A549 (cell line): ENCODE measurements around the gene RBCK1. TPM values are rescaled to one million over a fixed set of nuclear protein-coding genes. Genes with fewer than 3 reads are reported as not detected.

Experiments
- ATAC-seq, 2 experiments: fragments of 200-7000 bp in 1 of 2; fragments of >200 bp in 1 of 2; cut with Nextera tagmentation in 1 of 2; cut with Tn5 transposase in 1 of 2; 3 replicates each; pipeline versions ENCODE4 v1.8.0 to v1.9.1; 2018 to 2020; ENCODE audit warnings: mild to moderate bottlenecking in 1 of 2, moderate library complexity in 1 of 2
- CTCF ChIA-PET: fragments of 300-600 bp; sonication (Branson Sonifier 250); formaldehyde crosslinking; extraction: SDS; loops from one replicate; lab custom pipeline; 2021; ENCODE audit warnings: antibody characterized with exemption, inconsistent platforms; lab: Yijun Ruan, JAX
- POLR2A ChIA-PET: fragments of 350-600 bp; formaldehyde crosslinking; extraction: SDS; loops from one replicate; lab custom pipeline; 2021; ENCODE audit warnings: antibody characterized with exemption, inconsistent platforms; lab: Yijun Ruan, JAX
- DNase-seq, 2 experiments: peaks; one replicate each; pipeline versions ENCODE4 v3.0.0 to v3.0.0-alpha.2; 2011 to 2016; ENCODE audit warnings: low read depth in 1 of 2, low spot score in 1 of 2
- FAIRE-seq: peaks from 2 replicates; lab custom pipeline; 2011; peaks lifted over from hg19 to GRCh38; lab: Jason Lieb, UNC
- H3K27ac ChIP-seq, 2 experiments: fragments of >200 bp; sonication (Bioruptor Twin); formaldehyde crosslinking; 3 replicates each; pipeline ENCODE4 v1.5.1; 2016 to 2017
- H3K4me1 ChIP-seq: fragments of >200 bp; sonication (Bioruptor Twin); formaldehyde crosslinking; 3 replicates; pipeline ENCODE4 v1.6.1; 2016
- H3K4me2 ChIP-seq: fragments of >200 bp; sonication (Bioruptor Twin); formaldehyde crosslinking; 3 replicates; pipeline ENCODE4 v1.6.1; 2016
- H3K4me3 ChIP-seq: fragments of >200 bp; sonication (Bioruptor Twin); formaldehyde crosslinking; 3 replicates; pipeline ENCODE4 v1.5.1; 2016
- H3K9me3 ChIP-seq: fragments of >200 bp; sonication (Bioruptor Twin); formaldehyde crosslinking; 3 replicates; pipeline ENCODE4 v1.6.1; 2016
- BHLHE40 ChIP-seq: IDR thresholded peaks from 2 replicates; pipeline ENCODE4 v1.6.1; 2012; ENCODE audit warnings: low read depth, low read length, inconsistent platforms
- CBX2 ChIP-seq: fragments of 200-600 bp; sonication (generic); IDR thresholded peaks from 2 replicates; pipeline ENCODE4 v1.6.1; 2016; ENCODE audit warnings: low read depth, mild to moderate bottlenecking, borderline replicate concordance
- CBX8 ChIP-seq: fragments of 200-600 bp; sonication (generic); IDR thresholded peaks from 2 replicates; pipeline ENCODE4 v1.6.1; 2016
- CHD2 ChIP-seq: fragments of 150-350 bp; IDR thresholded peaks from 2 replicates; pipeline ENCODE4 v1.6.1; 2014; ENCODE audit warnings: low read length; ENCODE audit not compliant: partially characterized antibody
- CHD4 ChIP-seq: fragments of 200-600 bp; sonication (generic); IDR thresholded peaks from 2 replicates; pipeline ENCODE4 v1.6.1; 2016; ENCODE audit warnings: antibody characterized with exemption, mild to moderate bottlenecking, borderline replicate concordance
- EHMT2 ChIP-seq: fragments of 200-600 bp; sonication (generic); IDR thresholded peaks from 2 replicates; pipeline ENCODE4 v1.6.1; 2016; ENCODE audit warnings: antibody characterized with exemption, low read depth, mild to moderate bottlenecking, moderate library complexity
- ESRRA ChIP-seq: fragments of 150-350 bp; IDR thresholded peaks from 2 replicates; pipeline ENCODE4 v1.6.1; 2014; ENCODE audit warnings: mild to moderate bottlenecking, low read length, borderline replicate concordance
- FOSB ChIP-seq: fragments of 250-450 bp; sonication (Bioruptor Pico); IDR thresholded peaks from 2 replicates; pipeline ENCODE4 v1.5.0; 2020; ENCODE audit warnings: mild to moderate bottlenecking, moderate library complexity
- FOSL2 ChIP-seq, 2 experiments: fragments of 450-650 bp in 1 of 2; fragments of >200 bp in 1 of 2; sonication (Bioruptor Twin) in 1 of 2; formaldehyde crosslinking; IDR thresholded peaks; 2 replicates each; pipeline versions ENCODE4 v1.5.0 to v1.6.1; 2016 to 2020; ENCODE audit warnings: mild to moderate bottlenecking in 1 of 2, moderate library complexity in 1 of 2
- HOXB5 ChIP-seq: fragments of 250-450 bp; sonication (Bioruptor Pico); IDR thresholded peaks from 2 replicates; pipeline ENCODE4 v1.5.0; 2020; ENCODE audit warnings: mild to moderate bottlenecking, moderate library complexity
- JUN ChIP-seq, 2 experiments: fragments of >200 bp; sonication (Bioruptor Twin); formaldehyde crosslinking; IDR thresholded peaks; 2 replicates in 1 of 2; 3 replicates in 1 of 2; pipeline ENCODE4 v1.6.1; 2016 to 2017
- JUNB ChIP-seq: fragments of >200 bp; sonication (Bioruptor Twin); formaldehyde crosslinking; IDR thresholded peaks from 2 replicates; pipeline ENCODE4 v1.6.1; 2016
- KDM5A ChIP-seq: fragments of 200-600 bp; sonication (generic); IDR thresholded peaks from 2 replicates; pipeline ENCODE4 v1.6.1; 2016; ENCODE audit warnings: antibody characterized with exemption, mild to moderate bottlenecking
- MAZ ChIP-seq: fragments of 150-350 bp; IDR thresholded peaks from 2 replicates; pipeline ENCODE4 v1.6.1; 2014; ENCODE audit warnings: antibody characterized with exemption, low read depth, low read length, borderline replicate concordance
- MYC ChIP-seq: IDR thresholded peaks from 2 replicates; pipeline ENCODE4 v1.6.1; 2012; ENCODE audit warnings: mild to moderate bottlenecking, inconsistent platforms, low read length, improper control_type of control experiment, borderline replicate concordance
- POLR2A ChIP-seq: IDR thresholded peaks from 2 replicates; pipeline ENCODE4 v1.6.1; 2012; ENCODE audit warnings: mild to moderate bottlenecking, low read length
- POLR2AphosphoS2 ChIP-seq: conservative IDR thresholded peaks from 2 replicates; pipeline ENCODE4 v1.6.1; 2012; ENCODE audit warnings: low read length, improper control_type of control experiment, inconsistent platforms
- RAD21 ChIP-seq, 2 experiments: fragments of >200 bp in 1 of 2; sonication (Bioruptor Twin) in 1 of 2; formaldehyde crosslinking in 1 of 2; IDR thresholded peaks in 1 of 2; conservative IDR thresholded peaks in 1 of 2; 2 replicates in 1 of 2; 3 replicates in 1 of 2; pipeline ENCODE4 v1.6.1; 2012 to 2018; ENCODE audit warnings: inconsistent platforms in 1 of 2
- RCOR1 ChIP-seq: fragments of 150-350 bp; IDR thresholded peaks from 2 replicates; pipeline ENCODE4 v1.6.1; 2014; ENCODE audit warnings: antibody characterized with exemption, low read length, low read depth
- RFX5 ChIP-seq: fragments of 450-650 bp; IDR thresholded peaks from 2 replicates; pipeline ENCODE4 v1.7.1; 2014; ENCODE audit warnings: antibody characterized with exemption, mild to moderate bottlenecking, moderate library complexity
- TFCP2L1 ChIP-seq: fragments of 250-450 bp; sonication (Bioruptor Pico); IDR thresholded peaks from 2 replicates; pipeline ENCODE4 v1.5.0; 2021; ENCODE audit warnings: mild to moderate bottlenecking
- TP53 ChIP-seq: fragments of 250-450 bp; sonication (Bioruptor Pico); IDR thresholded peaks from 2 replicates; pipeline ENCODE4 v1.5.0; 2021; ENCODE audit warnings: mild to moderate bottlenecking, moderate library complexity
- ZC3H11A ChIP-seq: fragments of 450-650 bp; IDR thresholded peaks from 2 replicates; pipeline ENCODE4 v1.6.1; 2014; ENCODE audit warnings: antibody characterized with exemption, mild to moderate bottlenecking
- ZFP36 ChIP-seq: fragments of 450-650 bp; IDR thresholded peaks from 2 replicates; pipeline ENCODE4 v1.6.1; 2014; ENCODE audit warnings: borderline replicate concordance; ENCODE audit not compliant: partially characterized antibody
- ZNF302 ChIP-seq: fragments of 250-450 bp; sonication (Bioruptor Pico); IDR thresholded peaks from 2 replicates; pipeline ENCODE4 v1.9.0; 2021; ENCODE audit warnings: inconsistent platforms, mild to moderate bottlenecking, moderate library complexity
- WGBS: methylation state at CpG from one replicate; pipeline ENCODE4 v1.1.6; 2017; ENCODE audit errors: missing lambda C conversion rate; 5-methylcytosine and 5-hydroxymethylcytosine counted together
- polyA plus RNA-seq, 4 experiments: library from polyadenylated mRNA; depleted of rRNA in 3 of 4; stranded (reverse); fragments of >200 nt; fragmentation: RNase III in 1 of 4; extraction: RNeasy Plus Mini Kit Qiagen cat#74134 plus additional on column Dnase treatment in 1 of 4; gene quantifications; 2 replicates in 3 of 4; 3 replicates in 1 of 4; pipeline ENCODE4 v1.2.3, GENCODE V29; 2011 to 2017
- TF ChIP-seq, protein P1 (sequence below): IDR thresholded peaks from 2 replicates; pipeline ENCODE4 v1.6.1; 2012
- TF ChIP-seq, protein P2 (sequence below): fragments of 450-650 bp; IDR thresholded peaks from 2 replicates; pipeline ENCODE4 v1.6.1; 2014; ENCODE audit warnings: antibody characterized with exemption
- TF ChIP-seq, protein P3 (sequence below): fragments of 250-450 bp; sonication (Bioruptor Pico); IDR thresholded peaks from 2 replicates; pipeline ENCODE4 v1.5.0; 2020; ENCODE audit warnings: low read depth, mild to moderate bottlenecking, moderate library complexity

The RBCK1 gene
- polyA plus RNA-seq, 2 of the 4 experiments (the other 2 are of a cell fraction), result 117 to 222 TPM

GRCh38 chr20:428658-429200, 20.6 kb downstream of the RBCK1 start:
- Histone ChIP-seq H3K27ac (peak overlapping the region in 1 of 2 experiments; percentile 8; a peak in 2 of 6 replicates), H3K4me3 (no peak overlapping the region), H3K4me2 (no peak overlapping the region), H3K9me3 (no peaks in the 10 kb centered on the region), H3K4me1 (peaks cover 14% of the 10 kb centered on the region)
- DNase-seq, result no peak
- 0 out of 6 replicates have a peak, but pooled peaks of 1 of the 2 experiments have one; percentile 3 for ATAC-seq
- ChIA-PET CTCF (interaction anchor here (1.1 to 28.5 kb wide), 6 partner anchors 15 to 60 kb away, joined by 4 to 1229 read pairs (median 51); partner anchors contain the start of genes NRSN2 and TRIB3), POLR2A (no interaction called here)
- 89% methylated on average over 14 of the region's 14 CpGs for WGBS
- TF ChIP-seq POLR2AphosphoS2 (no peak), JUNB (no peak)
- no peak for FAIRE-seq

- POLR2A ChIA-PET, result interaction anchor here (0.8 to 2.2 kb wide), 3 partner anchors 50 to 83 kb away, joined by 3 to 8 read pairs (median 4); partner anchors contain the start of gene TRIB3
- peak overlapping the region; percentile 19 to 41; a peak in 4 of 6 replicates for H3K27ac ChIP-seq
- CTCF ChIA-PET, result interaction anchor here (0.6 to 28.5 kb wide), 27 partner anchors 10 to 583 kb away, joined by 3 to 1229 read pairs (median 7); partner anchors contain the start of genes NRSN2, TBC1D20 and TRIB3
- ATAC-seq (no peak), DNase-seq (no peak), FAIRE-seq (no peak)
- H3K4me3 ChIP-seq, result no peak overlapping the region
- no peak overlapping the region for H3K4me2 ChIP-seq
- H3K4me1 ChIP-seq, result peaks cover 16% of the 10 kb centered on the region
- H3K9me3 ChIP-seq, result no peaks in the 10 kb centered on the region
- TF ChIP-seq HOXB5 (no peak), POLR2A (no peak), RFX5 (no peak), MYC (no peak), TP53 (CRISPR knock-in tag) (no peak)
- TF ChIP-seq, protein P1, sequence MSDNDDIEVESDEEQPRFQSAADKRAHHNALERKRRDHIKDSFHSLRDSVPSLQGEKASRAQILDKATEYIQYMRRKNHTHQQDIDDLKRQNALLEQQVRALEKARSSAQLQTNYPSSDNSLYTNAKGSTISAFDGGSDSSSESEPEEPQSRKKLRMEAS, result no peak
- WGBS, result 91% methylated on average over 20 of the region's 21 CpGs
These were observed 22.2 kb downstream of the RBCK1 start for GRCh38 chr20:430091-430999.

DNA sequence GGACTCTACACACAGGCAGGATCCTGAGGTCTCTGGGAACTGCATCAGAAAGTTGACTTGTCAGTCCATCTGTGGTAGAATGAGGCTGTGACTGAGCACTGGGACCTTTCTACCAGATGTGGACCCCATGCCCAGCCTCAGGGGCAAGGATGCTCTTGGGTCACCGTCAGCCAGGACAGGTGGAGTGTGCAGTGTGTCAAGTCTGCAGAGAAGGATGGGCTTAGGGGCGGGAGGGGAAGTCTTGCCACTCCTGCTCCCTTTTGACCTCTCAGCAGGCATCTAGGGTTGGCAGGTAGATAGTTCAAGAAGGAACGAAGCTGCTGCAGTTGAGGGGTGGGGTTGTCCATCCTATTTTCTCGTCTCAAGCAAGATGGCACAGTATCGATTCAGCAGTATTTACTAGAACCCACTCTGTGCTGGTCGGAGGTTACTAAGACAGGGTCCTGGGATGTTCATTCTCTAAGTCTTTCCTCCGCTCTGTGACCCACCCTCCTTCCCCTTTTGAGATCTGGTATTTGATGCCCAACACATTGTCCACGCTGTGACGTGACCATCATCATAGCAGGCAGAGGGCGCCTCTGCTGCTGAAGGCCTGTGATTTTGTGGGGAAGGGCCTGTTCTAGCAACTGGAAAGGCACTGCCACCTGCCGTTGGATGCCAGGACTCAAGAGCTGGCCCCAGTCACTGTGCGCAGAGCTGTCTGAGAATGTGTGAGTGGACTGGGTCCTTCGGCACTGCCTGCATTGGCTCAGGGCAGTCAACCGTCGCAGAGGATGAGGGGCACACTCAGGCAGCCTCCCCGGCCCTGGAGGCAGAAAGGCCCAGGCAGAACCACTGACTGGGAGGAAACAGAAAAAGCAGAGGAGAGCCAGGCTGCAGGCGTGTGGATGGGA, 23.2 kb downstream of the RBCK1 start:
- peak; percentile 99 for FAIRE-seq
- POLR2A ChIA-PET, result interaction anchor here (0.6 to 2.2 kb wide), 7 partner anchors 24 to 84 kb away, joined by 3 to 13 read pairs (median 6); partner anchors contain the start of gene TRIB3
- Histone ChIP-seq H3K9me3 (no peaks in the 10 kb centered on the region), H3K4me1 (peaks cover 16% of the 10 kb centered on the region), H3K4me2 (no peak overlapping the region), H3K27ac (peak overlapping the region; percentile 27 to 73; a peak in 5 of 6 replicates), H3K4me3 (no peak overlapping the region)
- CTCF ChIA-PET, result interaction anchor here (0.6 to 28.5 kb wide), 47 partner anchors 11 to 582 kb away, joined by 3 to 1229 read pairs (median 5); partner anchors contain the start of genes NRSN2, TBC1D20 and TRIB3
- WGBS, result 44% methylated on average over 17 of the region's 17 CpGs
- DNase-seq, result peak; percentile 94 to 95
- peak; percentile 70 to 93 for ATAC-seq
- TF ChIP-seq ZNF302 (CRISPR knock-in tag) (no peak), ESRRA (0 out of 2 replicates have a peak, but pooled peaks have one; percentile 34), RCOR1 (0 out of 2 replicates have a peak, but pooled peaks have one; percentile 35), CBX2 (no peak), TFCP2L1 (CRISPR knock-in tag) (no peak), ZC3H11A (no peak), FOSL2 (IDR thresholded peaks at IDR 0.05) (no peak), FOSL2 (CRISPR knock-in tag; IDR thresholded peaks at IDR 0.05) (no peak), KDM5A (no peak), CBX8 (no peak), ZFP36 (no peak), JUN (IDR thresholded peaks at IDR 0.05) (peak in 1 of 2 experiments; percentile 19; a peak in 3 of 5 replicates), MAZ (no peak), CHD2 (no peak), EHMT2 (no peak), RAD21 (conservative IDR thresholded peaks at IDR 0.05 in 1 of 2, IDR thresholded peaks at IDR 0.05 in 1 of 2) (peak; percentile 95 to 98), FOSB (CRISPR knock-in tag) (no peak), CHD4 (no peak), JUNB (no peak), BHLHE40 (no peak)
- TF ChIP-seq, protein P2, sequence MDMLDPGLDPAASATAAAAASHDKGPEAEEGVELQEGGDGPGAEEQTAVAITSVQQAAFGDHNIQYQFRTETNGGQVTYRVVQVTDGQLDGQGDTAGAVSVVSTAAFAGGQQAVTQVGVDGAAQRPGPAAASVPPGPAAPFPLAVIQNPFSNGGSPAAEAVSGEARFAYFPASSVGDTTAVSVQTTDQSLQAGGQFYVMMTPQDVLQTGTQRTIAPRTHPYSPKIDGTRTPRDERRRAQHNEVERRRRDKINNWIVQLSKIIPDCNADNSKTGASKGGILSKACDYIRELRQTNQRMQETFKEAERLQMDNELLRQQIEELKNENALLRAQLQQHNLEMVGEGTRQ, result no peak
- TF ChIP-seq, protein P1, result peak; percentile 81
- TF ChIP-seq, protein P3, sequence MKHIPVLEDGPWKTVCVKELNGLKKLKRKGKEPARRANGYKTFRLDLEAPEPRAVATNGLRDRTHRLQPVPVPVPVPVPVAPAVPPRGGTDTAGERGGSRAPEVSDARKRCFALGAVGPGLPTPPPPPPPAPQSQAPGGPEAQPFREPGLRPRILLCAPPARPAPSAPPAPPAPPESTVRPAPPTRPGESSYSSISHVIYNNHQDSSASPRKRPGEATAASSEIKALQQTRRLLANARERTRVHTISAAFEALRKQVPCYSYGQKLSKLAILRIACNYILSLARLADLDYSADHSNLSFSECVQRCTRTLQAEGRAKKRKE (CRISPR knock-in tag), result no peak
